Large intestine (tissue), 3 donors: Measurements from ENCODE around the gene STIM2. TPM values are rescaled to one million over a fixed set of nuclear protein-coding genes. Genes with fewer than 3 reads are reported as not detected.

Experiments
- DNase-seq, 2 donors: peaks; one replicate each; pipeline versions ENCODE4 v3.0.0 to v3.0.0-alpha.2; 2013
- H3K27ac ChIP-seq: one replicate; pipeline ENCODE4 v1.5.1; 2013; ENCODE audit warnings: low read length
- H3K27me3 ChIP-seq: 2 replicates; pipeline ENCODE4 v1.6.1; 2013; ENCODE audit warnings: low read length; ENCODE audit not compliant: control insufficient read depth, insufficient read depth
- H3K36me3 ChIP-seq: 2 replicates; pipeline ENCODE4 v1.6.1; 2013; ENCODE audit warnings: low read length; ENCODE audit not compliant: control insufficient read depth, insufficient read depth
- H3K4me1 ChIP-seq: one replicate; pipeline ENCODE4 v1.6.1; 2013; ENCODE audit warnings: low read length; ENCODE audit not compliant: control insufficient read depth, insufficient read depth
- H3K4me3 ChIP-seq: one replicate; pipeline ENCODE4 v1.5.1; 2013; ENCODE audit warnings: low read length
- H3K9me3 ChIP-seq: one replicate; pipeline ENCODE4 v1.6.1; 2013; ENCODE audit warnings: mild to moderate bottlenecking, low read depth, low read length, moderate library complexity; ENCODE audit not compliant: control insufficient read depth
- WGBS: methylation state at CpG from one replicate; pipeline ENCODE4 v1.1.5; 2013; ENCODE audit warnings: low lambda C conversion rate; ENCODE audit not compliant: insufficient coverage; 5-methylcytosine and 5-hydroxymethylcytosine counted together
- polyA plus RNA-seq: library from polyadenylated mRNA; unstranded; fragments of 120-200 nt; gene quantifications from one replicate; pipeline ENCODE4 v1.2.1, GENCODE V29; 2013

The STIM2 gene
- polyA plus RNA-seq, 1 donor: 30.9 TPM

DNA sequence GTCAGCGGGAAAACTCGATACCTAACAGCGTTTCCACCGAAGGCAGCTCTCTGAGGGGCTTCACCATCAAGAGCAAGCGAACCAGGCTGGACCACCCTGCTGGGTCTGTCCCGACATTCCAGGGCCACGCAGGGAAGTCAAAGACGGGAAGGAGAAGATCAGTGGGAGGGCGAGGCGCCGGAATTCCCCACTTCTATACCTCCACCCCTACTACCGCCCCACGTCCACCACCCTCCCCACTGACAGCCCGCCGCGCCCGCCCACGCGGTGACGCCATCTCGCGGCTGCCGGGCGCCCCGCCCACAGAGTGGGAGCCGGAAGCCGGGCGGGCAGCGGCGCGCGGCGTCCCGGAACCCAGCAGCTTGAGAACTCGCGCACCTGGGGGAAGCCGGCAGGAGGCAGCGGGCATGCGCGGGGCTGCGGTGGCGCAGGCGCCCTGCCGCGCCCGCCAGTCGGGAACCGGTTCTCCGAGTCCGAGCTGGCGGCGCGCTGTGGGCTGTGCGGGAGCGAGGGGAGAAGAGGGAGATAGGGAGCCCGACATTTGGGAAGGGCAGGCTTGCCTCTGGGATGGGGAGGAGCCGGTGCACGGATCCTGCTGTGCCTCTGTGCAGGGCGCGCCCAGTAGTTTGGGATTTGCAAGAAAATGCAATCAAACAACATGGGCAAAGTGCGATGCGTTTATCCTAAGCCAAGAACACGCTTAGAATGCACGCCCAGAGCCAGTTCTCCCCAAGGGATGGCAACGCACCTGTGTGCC, 3.2 kb upstream of the STIM2 start:
- DNase-seq: peak; percentile 92 to 94
- H3K9me3 ChIP-seq: no peaks in the 10 kb centered on the region
- no peaks in the 10 kb centered on the region for H3K36me3 ChIP-seq
- no peaks in the 10 kb centered on the region for H3K27me3 ChIP-seq
- peak overlapping the region; percentile 77 for H3K27ac ChIP-seq
- WGBS: no CpG with 5 or more reads among the region's 65 CpGs
- H3K4me3 ChIP-seq: peak overlapping the region; percentile 76
- peaks cover 13% of the 10 kb centered on the region for H3K4me1 ChIP-seq

DNA sequence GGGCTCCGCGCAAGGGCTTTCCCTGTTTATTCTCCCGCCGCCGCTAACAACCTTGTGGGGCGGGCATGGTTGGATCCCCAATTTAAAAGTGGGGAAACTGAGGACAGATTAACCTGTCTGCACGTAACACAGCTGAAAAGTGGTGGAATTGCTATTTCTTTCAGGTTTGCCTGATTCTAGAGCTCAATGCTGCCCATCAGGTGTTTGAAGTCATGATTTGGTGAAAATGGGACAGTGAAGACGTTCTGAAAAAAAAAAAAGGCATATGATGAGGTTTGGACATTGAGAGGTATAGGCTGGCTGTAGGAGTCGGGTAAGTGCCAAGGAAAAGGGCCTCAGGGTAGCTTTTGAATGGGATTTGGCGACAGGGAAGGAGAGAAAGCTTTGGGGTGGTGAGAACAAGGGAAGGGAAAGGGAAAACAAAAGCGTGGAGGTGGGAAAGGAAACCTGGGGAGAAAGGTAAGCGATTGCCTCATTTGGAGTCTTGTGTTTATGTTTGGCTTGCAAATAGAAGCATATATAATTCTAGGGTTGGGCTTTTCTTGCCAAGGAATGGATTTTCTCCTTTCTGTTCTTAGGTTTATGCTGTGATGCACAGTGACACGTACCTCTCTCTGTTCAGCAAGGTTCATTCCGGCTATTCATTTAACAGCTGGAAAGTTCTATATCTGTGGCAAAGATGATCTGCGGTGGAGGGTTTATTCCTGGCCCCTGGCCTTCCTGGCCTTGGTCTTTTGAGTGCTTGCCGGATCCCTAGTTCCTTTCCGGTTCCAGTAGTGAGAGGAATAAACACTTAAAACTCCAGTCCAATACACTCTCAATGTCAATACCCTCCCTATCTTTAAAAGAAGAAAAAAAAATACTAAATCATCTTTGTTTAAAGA, 2.4 kb upstream of the STIM2 start:
- H3K36me3 ChIP-seq: no peaks in the 10 kb centered on the region
- H3K9me3 ChIP-seq: no peaks in the 10 kb centered on the region
- 6% methylated on average over 6 of the region's 17 CpGs for WGBS
- peak overlapping the region; percentile 76 for H3K4me3 ChIP-seq
- DNase-seq: peak in 1 of 2 donors; percentile 49
- H3K4me1 ChIP-seq: peaks cover 13% of the 10 kb centered on the region
- no peaks in the 10 kb centered on the region for H3K27me3 ChIP-seq
- H3K27ac ChIP-seq: peak overlapping the region; percentile 77

- no peaks in the 10 kb centered on the region for H3K27me3 ChIP-seq
- 0% methylated on average over 1 of the region's 3 CpGs for WGBS
- peak overlapping the region; percentile 77 for H3K27ac ChIP-seq
- H3K36me3 ChIP-seq: no peaks in the 10 kb centered on the region
- no peaks in the 10 kb centered on the region for H3K9me3 ChIP-seq
- H3K4me3 ChIP-seq: no peak overlapping the region
- DNase-seq: peak; percentile 54 to 75
- peaks cover 13% of the 10 kb centered on the region for H3K4me1 ChIP-seq
Observed at GRCh38 chr4:26858947-26859401, 1.7 kb upstream of the STIM2 start.

GRCh38 chr4:26859762-26860156, 882 bp upstream of the STIM2 start:
- no peaks in the 10 kb centered on the region for H3K9me3 ChIP-seq
- no CpG with 5 or more reads among the region's 5 CpGs for WGBS
- peaks cover 13% of the 10 kb centered on the region for H3K4me1 ChIP-seq
- no peak for DNase-seq
- peak overlapping the region; percentile 69 for H3K4me3 ChIP-seq
- H3K36me3 ChIP-seq: no peaks in the 10 kb centered on the region
- H3K27me3 ChIP-seq: no peaks in the 10 kb centered on the region
- peak overlapping the region; percentile 74 for H3K27ac ChIP-seq

DNA sequence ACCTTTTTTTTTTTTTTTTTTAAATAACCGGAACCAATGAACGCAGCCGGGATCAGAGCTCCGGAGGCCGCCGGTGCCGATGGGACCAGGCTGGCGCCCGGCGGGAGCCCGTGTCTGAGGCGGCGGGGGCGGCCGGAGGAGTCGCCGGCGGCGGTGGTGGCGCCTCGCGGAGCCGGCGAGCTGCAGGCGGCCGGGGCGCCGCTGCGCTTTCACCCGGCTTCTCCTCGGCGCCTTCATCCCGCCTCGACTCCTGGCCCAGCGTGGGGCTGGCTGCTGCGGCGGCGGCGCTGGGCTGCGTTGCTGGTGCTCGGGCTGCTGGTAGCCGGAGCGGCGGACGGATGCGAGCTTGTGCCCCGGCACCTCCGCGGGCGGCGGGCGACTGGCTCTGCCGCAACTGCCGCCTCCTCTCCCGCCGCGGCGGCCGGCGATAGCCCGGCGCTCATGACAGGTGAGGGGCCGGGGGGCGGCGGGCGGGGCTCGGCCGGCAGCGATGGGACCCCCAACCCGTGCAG, 337 bp downstream of the STIM2 start:
- peaks cover 16% of the 10 kb centered on the region for H3K4me1 ChIP-seq
- H3K4me3 ChIP-seq: peak overlapping the region; percentile 69
- WGBS: no CpG with 5 or more reads among the region's 70 CpGs
- DNase-seq: peak; percentile 33 to 81
- H3K9me3 ChIP-seq: no peaks in the 10 kb centered on the region
- H3K27me3 ChIP-seq: no peaks in the 10 kb centered on the region
- H3K27ac ChIP-seq: peak overlapping the region; percentile 84
- H3K36me3 ChIP-seq: no peaks in the 10 kb centered on the region

- Histone ChIP-seq H3K27ac (peak overlapping the region; percentile 84), H3K27me3 (no peaks in the 10 kb centered on the region), H3K4me1 (peaks cover 16% of the 10 kb centered on the region), H3K36me3 (no peaks in the 10 kb centered on the region), H3K9me3 (no peaks in the 10 kb centered on the region), H3K4me3 (peak overlapping the region; percentile 69)
- 0% methylated on average over 2 of the region's 36 CpGs for WGBS
- DNase-seq: peak; percentile 53 to 82
Observed at GRCh38 chr4:26861434-26862186, 969 bp downstream of the STIM2 start.

DNA sequence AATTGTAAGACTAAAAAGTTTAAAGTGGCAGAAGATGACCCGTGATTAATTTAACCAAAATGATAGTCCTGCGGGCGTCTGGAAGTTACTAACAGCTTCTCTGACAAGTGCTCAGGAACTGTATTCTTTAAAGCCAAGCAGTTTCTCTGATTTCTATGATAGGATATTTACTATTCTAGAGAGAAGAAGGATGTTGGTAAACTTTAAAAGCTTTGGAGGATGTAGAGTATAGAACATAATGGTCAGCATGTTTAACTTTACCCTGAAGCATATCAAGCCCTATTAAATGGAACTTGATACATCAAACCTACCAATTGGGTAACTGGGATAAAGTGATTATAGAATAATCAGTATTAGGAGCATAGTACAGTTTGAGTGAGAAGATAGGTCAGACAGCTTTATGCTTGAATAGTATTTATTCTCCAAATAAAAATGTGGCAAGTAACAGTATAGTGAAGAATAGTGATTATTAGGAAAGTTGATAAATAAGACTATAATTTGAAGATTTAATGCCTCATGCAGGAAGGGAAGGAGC, 1.8 kb downstream of the STIM2 start:
- no peaks in the 10 kb centered on the region for H3K36me3 ChIP-seq
- H3K4me1 ChIP-seq: peaks cover 16% of the 10 kb centered on the region
- no peak for DNase-seq
- no peaks in the 10 kb centered on the region for H3K9me3 ChIP-seq
- no CpG with 5 or more reads among the region's 3 CpGs for WGBS
- peak overlapping the region; percentile 4 for H3K27ac ChIP-seq
- H3K27me3 ChIP-seq: no peaks in the 10 kb centered on the region
- peak overlapping the region; percentile 69 for H3K4me3 ChIP-seq

- Histone ChIP-seq H3K4me3 (no peak overlapping the region), H3K27me3 (no peaks in the 10 kb centered on the region), H3K4me1 (peaks cover 13% of the 10 kb centered on the region), H3K27ac (no peak overlapping the region), H3K36me3 (no peaks in the 10 kb centered on the region), H3K9me3 (no peaks in the 10 kb centered on the region)
- WGBS: 97% methylated on average over 3 of the region's 5 CpGs
- no peak for DNase-seq
Observed at GRCh38 chr4:26863512-26863911, 2.9 kb downstream of the STIM2 start.

GRCh38 chr4:26864899-26865298, 4.3 kb downstream of the STIM2 start:
- DNase-seq: peak; percentile 33 to 80
- Histone ChIP-seq H3K36me3 (no peaks in the 10 kb centered on the region), H3K4me1 (peaks cover 3% of the 10 kb centered on the region), H3K27ac (peak overlapping the region; percentile 82), H3K4me3 (no peak overlapping the region), H3K27me3 (no peaks in the 10 kb centered on the region), H3K9me3 (no peaks in the 10 kb centered on the region)
- 34% methylated on average over 2 of the region's 3 CpGs for WGBS
